Activated T-cell treated with anti-CD3 and anti-CD28 coated beads, Interleukin-2, amount 50 U/mL, for 24 hours (primary cell): ENCODE measurements around the gene PIGV.
A peak's percentile ranks its signal among the peaks of the same experiment; 100 is the strongest.

Source experiments
- DNase-seq: peaks from one replicate; pipeline ENCODE4 v3.0.0-alpha.2; 2020
- H3K27ac Mint-ChIP-seq: 2 replicates; pipeline ENCODE4 v1.8.0; 2020; ENCODE audit warnings: mild to moderate bottlenecking, mixed read lengths
- H3K27me3 Mint-ChIP-seq: 2 replicates; pipeline ENCODE4 v1.8.0; 2020; ENCODE audit warnings: mixed read lengths
- H3K36me3 Mint-ChIP-seq: 2 replicates; pipeline ENCODE4 v1.8.0; 2020; ENCODE audit warnings: low read depth, mixed read lengths
- H3K4me1 Mint-ChIP-seq: 2 replicates; pipeline ENCODE4 v1.8.0; 2020; ENCODE audit warnings: low read depth, mixed read lengths
- H3K4me3 Mint-ChIP-seq: 2 replicates; pipeline ENCODE4 v1.8.0; 2020; ENCODE audit warnings: mild to moderate bottlenecking, moderate library complexity, mixed read lengths
- H3K9me3 Mint-ChIP-seq: 2 replicates; pipeline ENCODE4 v1.8.0; 2020; ENCODE audit warnings: mixed read lengths

The PIGV gene

DNA sequence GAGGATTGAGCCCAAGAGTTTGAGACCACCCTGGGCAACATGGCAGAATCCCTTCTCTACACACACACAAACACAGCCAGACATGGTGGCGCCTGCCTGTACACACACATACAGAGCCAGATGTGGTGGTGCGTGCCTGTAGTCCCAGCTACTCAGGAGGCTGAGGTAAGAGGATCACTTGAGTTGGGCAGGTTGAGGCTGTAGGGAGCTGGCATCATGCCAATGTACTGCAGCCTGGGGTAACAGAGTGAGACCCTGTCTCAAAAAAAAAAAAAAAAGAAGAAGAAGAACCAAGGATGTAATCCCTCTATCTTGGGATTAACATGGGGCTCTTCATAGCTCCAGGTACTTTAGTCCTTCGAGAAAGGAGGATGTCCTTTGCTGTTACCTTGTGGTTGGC is 29.4 kb upstream of the PIGV start:
- Mint-ChIP-seq H3K9me3 (no peaks in the 10 kb centered on the region), H3K4me1 (peaks cover 33% of the 10 kb centered on the region), H3K36me3 (peaks cover 91% of the 10 kb centered on the region), H3K27me3 (no peaks in the 10 kb centered on the region), H3K27ac (peak overlapping the region; percentile 86), H3K4me3 (no peak overlapping the region)
- DNase-seq = no peak

GRCh38 chr1:26759531-26759930 is 28.2 kb upstream of the PIGV start:
- DNase-seq = no peak
- H3K27ac Mint-ChIP-seq = peak overlapping the region; percentile 80
- no peaks in the 10 kb centered on the region for H3K27me3 Mint-ChIP-seq
- peaks cover 91% of the 10 kb centered on the region for H3K36me3 Mint-ChIP-seq
- H3K9me3 Mint-ChIP-seq = no peaks in the 10 kb centered on the region
- H3K4me1 Mint-ChIP-seq = peaks cover 26% of the 10 kb centered on the region
- no peak overlapping the region for H3K4me3 Mint-ChIP-seq

DNA sequence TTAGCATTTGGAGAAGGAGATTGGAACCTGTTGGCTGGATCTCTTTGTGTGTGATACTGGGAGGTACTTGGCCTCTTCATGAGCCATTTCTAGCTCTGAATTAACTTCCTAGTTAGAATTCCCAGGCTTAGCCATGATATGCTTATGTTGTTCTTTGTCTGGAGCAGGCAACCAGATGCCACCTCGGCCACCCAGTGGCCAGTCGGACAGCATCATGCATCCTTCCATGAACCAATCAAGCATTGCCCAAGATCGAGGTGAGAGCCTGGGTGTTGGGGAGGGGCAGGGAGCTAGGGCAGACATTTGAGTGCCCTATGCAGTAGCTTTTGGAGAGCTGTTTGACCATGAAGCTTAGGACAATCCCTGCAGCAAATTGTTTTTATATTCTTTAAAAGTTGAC is 26.5 kb upstream of the PIGV start:
- peak overlapping the region; percentile 63 for H3K27ac Mint-ChIP-seq
- H3K4me3 Mint-ChIP-seq = no peak overlapping the region
- H3K36me3 Mint-ChIP-seq = peaks cover 91% of the 10 kb centered on the region

DNA sequence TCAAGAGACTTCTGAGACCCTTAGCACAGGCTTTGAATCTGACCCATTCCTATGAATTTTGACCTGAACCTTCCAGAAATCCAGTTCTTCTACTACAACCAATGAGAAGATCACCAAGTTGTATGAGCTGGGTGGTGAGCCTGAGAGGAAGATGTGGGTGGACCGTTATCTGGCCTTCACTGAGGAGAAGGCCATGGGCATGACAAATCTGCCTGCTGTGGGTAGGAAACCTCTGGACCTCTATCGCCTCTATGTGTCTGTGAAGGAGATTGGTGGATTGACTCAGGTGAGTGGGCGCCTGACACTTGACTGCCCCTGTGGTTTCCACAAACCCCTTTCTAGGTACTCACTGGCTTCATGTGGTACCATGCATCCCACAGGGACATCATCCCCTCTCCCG is 20.0 kb upstream of the PIGV start:
- DNase-seq = no peak
- peak overlapping the region; percentile 86 for H3K27ac Mint-ChIP-seq
- H3K4me1 Mint-ChIP-seq = peaks cover 50% of the 10 kb centered on the region
- H3K9me3 Mint-ChIP-seq = no peaks in the 10 kb centered on the region
- H3K27me3 Mint-ChIP-seq = no peaks in the 10 kb centered on the region
- peaks cover 99% of the 10 kb centered on the region for H3K36me3 Mint-ChIP-seq
- H3K4me3 Mint-ChIP-seq = no peak overlapping the region

More for the DNA sequence above, 26.5 kb upstream of the PIGV start:
- Mint-ChIP-seq H3K4me1 (peaks cover 21% of the 10 kb centered on the region), H3K9me3 (no peaks in the 10 kb centered on the region), H3K27me3 (no peaks in the 10 kb centered on the region)
- no peak for DNase-seq

DNA sequence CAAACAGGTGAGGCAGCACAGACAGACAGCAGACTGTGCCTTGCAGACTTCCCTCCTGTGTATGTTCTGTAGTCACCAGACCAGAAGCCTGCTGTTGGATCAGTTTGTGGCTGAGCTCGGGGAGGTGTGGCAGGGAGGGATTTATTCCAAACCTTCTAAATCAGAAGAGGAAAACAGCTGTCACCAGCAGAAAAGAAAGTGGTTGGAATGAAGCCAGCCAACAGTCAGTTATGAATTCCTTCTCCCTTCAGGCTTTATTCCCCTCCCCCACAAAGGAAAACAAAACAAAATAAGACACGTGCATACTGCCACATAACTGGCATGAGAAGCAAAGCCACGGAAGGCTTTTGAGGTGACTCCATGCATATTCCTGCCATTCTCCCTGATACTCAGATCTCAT is 19.0 kb upstream of the PIGV start:
- DNase-seq = no peak
- Mint-ChIP-seq H3K4me3 (no peak overlapping the region), H3K27ac (peak overlapping the region; percentile 86), H3K27me3 (no peaks in the 10 kb centered on the region), H3K9me3 (no peaks in the 10 kb centered on the region), H3K36me3 (peaks cover 99% of the 10 kb centered on the region), H3K4me1 (peaks cover 48% of the 10 kb centered on the region)

- Mint-ChIP-seq H3K4me3 (no peak overlapping the region), H3K27ac (peak overlapping the region; percentile 92), H3K4me1 (peaks cover 42% of the 10 kb centered on the region)
Observed at GRCh38 chr1:26771285-26771642, 16.5 kb upstream of the PIGV start.

GRCh38 chr1:26771643-26772321 is 16.0 kb upstream of the PIGV start:
- Mint-ChIP-seq H3K36me3 (peaks cover 100% of the 10 kb centered on the region), H3K27ac (peak overlapping the region; percentile 92), H3K4me3 (no peak overlapping the region), H3K27me3 (no peaks in the 10 kb centered on the region), H3K9me3 (no peaks in the 10 kb centered on the region), H3K4me1 (peaks cover 36% of the 10 kb centered on the region)
- no peak for DNase-seq

More at GRCh38 chr1:26771285-26771642, 16.5 kb upstream of the PIGV start:
- no peak for DNase-seq
- Mint-ChIP-seq H3K9me3 (no peaks in the 10 kb centered on the region), H3K36me3 (peaks cover 100% of the 10 kb centered on the region), H3K27me3 (no peaks in the 10 kb centered on the region)

DNA sequence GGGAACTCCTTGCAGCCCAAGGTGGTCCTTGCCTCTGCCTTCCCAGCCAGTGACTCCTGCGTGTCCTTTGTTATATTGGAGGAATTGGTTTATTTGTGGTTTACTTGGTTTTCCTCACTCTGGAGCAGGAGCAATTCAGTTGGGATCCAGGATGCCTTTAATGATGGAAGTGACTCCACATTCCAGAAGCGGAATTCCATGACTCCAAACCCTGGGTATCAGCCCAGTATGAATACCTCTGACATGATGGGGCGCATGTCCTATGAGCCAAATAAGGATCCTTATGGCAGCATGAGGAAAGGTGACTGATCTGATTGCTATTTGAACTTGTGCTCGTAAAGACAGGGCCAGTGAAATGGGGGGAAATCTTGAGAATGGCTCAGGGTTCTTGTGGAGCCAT is 15.1 kb upstream of the PIGV start:
- peaks cover 99% of the 10 kb centered on the region for H3K36me3 Mint-ChIP-seq
- no peaks in the 10 kb centered on the region for H3K9me3 Mint-ChIP-seq

GRCh38 chr1:26774462-26774861 is 13.3 kb upstream of the PIGV start:
- Mint-ChIP-seq H3K4me3 (no peak overlapping the region), H3K9me3 (no peaks in the 10 kb centered on the region), H3K27me3 (no peaks in the 10 kb centered on the region), H3K4me1 (peaks cover 27% of the 10 kb centered on the region), H3K36me3 (peaks cover 99% of the 10 kb centered on the region), H3K27ac (peak overlapping the region; percentile 73)
- DNase-seq = no peak

More for the DNA sequence above, 15.1 kb upstream of the PIGV start:
- Mint-ChIP-seq H3K4me1 (peaks cover 28% of the 10 kb centered on the region), H3K27me3 (no peaks in the 10 kb centered on the region), H3K27ac (peak overlapping the region; percentile 92), H3K4me3 (no peak overlapping the region)
- DNase-seq = no peak

DNA sequence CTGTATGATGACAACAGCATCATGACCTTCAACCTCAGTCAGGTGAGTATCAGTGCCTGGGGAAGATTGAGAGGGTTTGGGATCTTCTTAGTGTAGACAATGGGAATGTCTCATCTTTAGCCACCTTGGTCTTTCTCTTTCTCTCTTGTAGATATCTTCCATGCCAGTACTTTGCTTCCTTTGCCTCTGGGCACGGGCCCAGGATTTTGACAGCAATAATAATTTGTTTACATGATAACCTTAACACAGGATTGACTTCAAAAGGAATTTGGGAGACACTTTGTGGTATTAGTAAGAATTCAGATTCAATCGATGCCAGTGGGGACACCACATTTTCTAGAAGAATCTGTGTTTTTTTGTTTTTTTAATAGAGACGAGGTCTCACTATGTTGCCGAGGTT is 12.1 kb upstream of the PIGV start:
- Mint-ChIP-seq H3K36me3 (peaks cover 99% of the 10 kb centered on the region), H3K9me3 (no peaks in the 10 kb centered on the region), H3K27me3 (no peaks in the 10 kb centered on the region), H3K4me3 (no peak overlapping the region), H3K27ac (peak overlapping the region; percentile 73), H3K4me1 (peaks cover 26% of the 10 kb centered on the region)
- no peak for DNase-seq

DNA sequence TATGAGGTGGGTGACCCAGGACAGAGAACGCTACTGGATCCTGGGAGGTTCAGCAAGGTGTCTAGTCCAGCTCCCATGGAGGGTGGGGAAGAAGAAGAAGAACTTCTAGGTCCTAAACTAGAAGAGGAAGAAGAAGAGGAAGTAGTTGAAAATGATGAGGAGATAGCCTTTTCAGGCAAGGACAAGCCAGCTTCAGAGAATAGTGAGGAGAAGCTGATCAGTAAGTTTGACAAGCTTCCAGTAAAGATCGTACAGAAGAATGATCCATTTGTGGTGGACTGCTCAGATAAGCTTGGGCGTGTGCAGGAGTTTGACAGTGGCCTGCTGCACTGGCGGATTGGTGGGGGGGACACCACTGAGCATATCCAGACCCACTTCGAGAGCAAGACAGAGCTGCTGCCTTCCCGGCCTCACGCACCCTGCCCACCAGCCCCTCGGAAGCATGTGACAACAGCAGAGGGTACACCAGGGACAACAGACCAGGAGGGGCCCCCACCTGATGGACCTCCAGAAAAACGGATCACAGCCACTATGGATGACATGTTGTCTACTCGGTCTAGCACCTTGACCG is 8.6 kb upstream of the PIGV start:
- no peak for DNase-seq
- H3K4me1 Mint-ChIP-seq = peaks cover 38% of the 10 kb centered on the region
- peaks cover 97% of the 10 kb centered on the region for H3K36me3 Mint-ChIP-seq
- H3K9me3 Mint-ChIP-seq = no peaks in the 10 kb centered on the region
- H3K27ac Mint-ChIP-seq = peak overlapping the region; percentile 66
- no peaks in the 10 kb centered on the region for H3K27me3 Mint-ChIP-seq
- H3K4me3 Mint-ChIP-seq = no peak overlapping the region

DNA sequence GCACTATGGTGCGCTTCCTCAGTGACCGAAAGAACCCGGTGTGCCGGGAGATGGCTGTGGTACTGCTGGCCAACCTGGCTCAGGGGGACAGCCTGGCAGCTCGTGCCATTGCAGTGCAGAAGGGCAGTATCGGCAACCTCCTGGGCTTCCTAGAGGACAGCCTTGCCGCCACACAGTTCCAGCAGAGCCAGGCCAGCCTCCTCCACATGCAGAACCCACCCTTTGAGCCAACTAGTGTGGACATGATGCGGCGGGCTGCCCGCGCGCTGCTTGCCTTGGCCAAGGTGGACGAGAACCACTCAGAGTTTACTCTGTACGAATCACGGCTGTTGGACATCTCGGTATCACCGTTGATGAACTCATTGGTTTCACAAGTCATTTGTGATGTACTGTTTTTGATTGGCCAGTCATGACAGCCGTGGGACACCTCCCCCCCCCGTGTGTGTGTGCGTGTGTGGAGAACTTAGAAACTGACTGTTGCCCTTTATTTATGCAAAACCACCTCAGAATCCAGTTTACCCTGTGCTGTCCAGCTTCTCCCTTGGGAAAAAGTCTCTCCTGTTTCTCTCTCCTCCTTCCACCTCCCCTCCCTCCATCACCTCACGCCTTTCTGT is 7.3 kb upstream of the PIGV start:
- no peak for DNase-seq
- Mint-ChIP-seq H3K36me3 (peaks cover 84% of the 10 kb centered on the region), H3K4me1 (peaks cover 51% of the 10 kb centered on the region), H3K9me3 (no peaks in the 10 kb centered on the region), H3K27me3 (no peaks in the 10 kb centered on the region), H3K4me3 (no peak overlapping the region), H3K27ac (peak overlapping the region; percentile 80)

GRCh38 chr1:26781206-26781825 is 6.4 kb upstream of the PIGV start:
- no peak overlapping the region for H3K4me3 Mint-ChIP-seq
- H3K27me3 Mint-ChIP-seq = no peaks in the 10 kb centered on the region
- H3K9me3 Mint-ChIP-seq = no peaks in the 10 kb centered on the region
- peaks cover 58% of the 10 kb centered on the region for H3K4me1 Mint-ChIP-seq
- no peak for DNase-seq
- H3K36me3 Mint-ChIP-seq = peaks cover 75% of the 10 kb centered on the region
- peak overlapping the region; percentile 53 for H3K27ac Mint-ChIP-seq

DNA sequence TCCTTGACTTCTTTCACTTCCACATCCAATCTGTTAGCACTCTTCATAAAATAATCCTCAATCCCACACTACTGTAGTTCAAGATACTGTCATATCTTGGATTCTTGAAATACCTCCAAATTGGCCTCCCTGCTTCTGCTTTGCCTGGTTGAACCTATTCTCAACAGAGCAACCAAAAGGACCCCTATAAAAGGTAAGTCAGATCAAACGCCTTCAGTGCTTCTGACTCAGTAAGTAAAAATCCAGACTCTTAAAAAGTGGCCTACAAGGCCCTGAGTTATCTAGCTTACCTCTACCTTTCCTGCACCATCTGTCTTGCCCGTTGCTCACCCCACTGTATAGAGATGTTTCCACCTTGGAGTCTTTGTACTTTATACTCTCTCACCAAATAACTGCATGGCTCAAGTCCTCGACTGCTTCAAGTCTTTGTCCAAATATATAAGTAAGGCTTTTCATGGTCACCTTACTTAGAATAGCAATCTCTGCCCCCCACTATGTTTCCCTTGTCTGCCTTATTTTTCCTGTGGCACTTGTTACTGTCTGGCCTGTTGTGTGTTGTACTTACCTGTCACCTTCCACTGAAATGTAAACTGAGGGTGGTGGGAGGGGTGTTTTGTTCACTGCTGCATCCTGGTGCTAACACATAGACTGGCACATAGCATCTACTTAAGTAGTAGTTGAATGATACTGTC is 5.1 kb upstream of the PIGV start:
- Mint-ChIP-seq H3K36me3 (peaks cover 68% of the 10 kb centered on the region), H3K4me1 (peaks cover 69% of the 10 kb centered on the region), H3K27me3 (no peaks in the 10 kb centered on the region), H3K9me3 (no peaks in the 10 kb centered on the region), H3K27ac (peak overlapping the region; percentile 38), H3K4me3 (no peak overlapping the region)
- no peak for DNase-seq
